Measurements from ENCODE around the gene GNAI2.

DNA sequence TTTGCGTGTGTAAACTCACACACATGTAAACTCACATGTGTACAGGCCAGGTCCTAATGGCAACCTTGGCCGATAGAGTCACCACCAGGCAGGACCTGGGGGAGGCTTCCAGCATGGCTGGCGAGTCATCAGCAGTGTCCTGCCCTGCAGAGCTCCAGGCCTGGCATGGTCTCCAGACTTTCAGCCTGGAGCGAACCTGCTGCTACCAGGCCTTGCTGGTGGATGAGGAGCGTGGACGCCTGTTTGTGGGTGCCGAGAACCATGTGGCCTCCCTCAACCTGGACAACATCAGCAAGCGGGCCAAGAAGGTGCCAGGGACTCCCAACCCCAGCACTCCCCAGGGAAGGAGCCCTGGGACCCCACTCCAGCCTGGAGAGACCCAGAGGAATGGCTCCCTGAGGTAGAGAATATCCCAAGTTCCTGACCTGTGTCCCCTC lies 34.0 kb downstream of the GNAI2 start:
- TF ChIP-seq, protein P1, sequence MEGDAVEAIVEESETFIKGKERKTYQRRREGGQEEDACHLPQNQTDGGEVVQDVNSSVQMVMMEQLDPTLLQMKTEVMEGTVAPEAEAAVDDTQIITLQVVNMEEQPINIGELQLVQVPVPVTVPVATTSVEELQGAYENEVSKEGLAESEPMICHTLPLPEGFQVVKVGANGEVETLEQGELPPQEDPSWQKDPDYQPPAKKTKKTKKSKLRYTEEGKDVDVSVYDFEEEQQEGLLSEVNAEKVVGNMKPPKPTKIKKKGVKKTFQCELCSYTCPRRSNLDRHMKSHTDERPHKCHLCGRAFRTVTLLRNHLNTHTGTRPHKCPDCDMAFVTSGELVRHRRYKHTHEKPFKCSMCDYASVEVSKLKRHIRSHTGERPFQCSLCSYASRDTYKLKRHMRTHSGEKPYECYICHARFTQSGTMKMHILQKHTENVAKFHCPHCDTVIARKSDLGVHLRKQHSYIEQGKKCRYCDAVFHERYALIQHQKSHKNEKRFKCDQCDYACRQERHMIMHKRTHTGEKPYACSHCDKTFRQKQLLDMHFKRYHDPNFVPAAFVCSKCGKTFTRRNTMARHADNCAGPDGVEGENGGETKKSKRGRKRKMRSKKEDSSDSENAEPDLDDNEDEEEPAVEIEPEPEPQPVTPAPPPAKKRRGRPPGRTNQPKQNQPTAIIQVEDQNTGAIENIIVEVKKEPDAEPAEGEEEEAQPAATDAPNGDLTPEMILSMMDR (IDR thresholded peaks at IDR 0.05) = no peak
- TF ChIP-seq POLR2A (IDR thresholded peaks at IDR 0.05) = no peak

Data from adrenal gland (tissue), 5 donors.